Fibroblast of lung (primary cell): ENCODE data around the gene GPR62.

Experiments
- CTCF ChIP-seq, 2 donors: IDR thresholded peaks in 1 of 2; conservative IDR thresholded peaks in 1 of 2; 1 replicate in 1 of 2; 2 replicates in 1 of 2; pipeline ENCODE4 v1.5.1; 2011 to 2012; ENCODE audit warnings: low read length in 2 of 2, control low read depth in 1 of 2, inconsistent platforms in 1 of 2, low read depth in 1 of 2, mild to moderate bottlenecking in 1 of 2
- EZH2 ChIP-seq: IDR thresholded peaks from 2 replicates; pipeline ENCODE4 v1.5.1; 2012; ENCODE audit warnings: low read length, control low read depth, mild to moderate bottlenecking; ENCODE audit errors: missing control alignments

GRCh38 chr3:51961602-51962569 is 6.7 kb downstream of the GPR62 start:
- TF ChIP-seq CTCF (conservative IDR thresholded peaks at IDR 0.05 in 1 of 2, IDR thresholded peaks at IDR 0.05 in 1 of 2; ENCODE audit: low read depth in 1 of 2, low read length in 2 of 2) (no peak), EZH2 (no peak)
